Measurements from ENCODE around the gene INSC. TPM values are rescaled to one million over a fixed set of nuclear protein-coding genes. Genes with fewer than 3 reads are reported as not detected.

Gene INSC
- total and polyA plus RNA-seq, 5 experiments from 2014 or later = 0.16 to 0.60 TPM; not detected in 3

Other genes with a start within 250 kb of the INSC start
- gene CYP2R1, start 222.7 kb upstream of the INSC start, total RNA-seq = 10 to 100 TPM; 12.5 to 14.7 TPM
- gene CYP2R1, start 222.7 kb upstream of the INSC start, polyA plus RNA-seq = 10 to 100 TPM; 11.9 to 19.4 (median 16.3) TPM
- not detected for gene CALCA, start 142.6 kb upstream of the INSC start, total RNA-seq
- not detected for gene CALCA, start 142.6 kb upstream of the INSC start, polyA plus RNA-seq
- gene CALCB, start 41.3 kb upstream of the INSC start, total RNA-seq = under 1 TPM; 0.47 to 0.62 TPM
- under 1 TPM; 0.09 to 0.57 (median 0.18) TPM for gene CALCB, start 41.3 kb upstream of the INSC start, polyA plus RNA-seq

Data from naive thymus-derived CD8-positive, alpha-beta T cell (primary cell).